HG03520 (cell line): ENCODE results near the gene MFSD1.

Source experiments
- ATAC-seq: cut with Tn5 transposase; IDR thresholded peaks from one replicate; pipeline ENCODE4 v1.9.1; 2021; ENCODE audit warnings: mild to moderate bottlenecking, moderate library complexity; ENCODE audit not compliant: unreplicated experiment

The MFSD1 gene

GRCh38 chr3:158864492-158864891 lies 62.6 kb downstream of the MFSD1 start:
- no peak for ATAC-seq

GRCh38 chr3:158875700-158876099 lies 73.8 kb downstream of the MFSD1 start:
- ATAC-seq, result no peak
